ENCODE results near the gene PRKCA. TPM values are rescaled to one million over a fixed set of nuclear protein-coding genes. Genes with fewer than 3 reads are reported as not detected.

The PRKCA gene
- total and polyA plus RNA-seq, 12 donors, result 1.6 to 27.6 (median 10.5) TPM

DNA sequence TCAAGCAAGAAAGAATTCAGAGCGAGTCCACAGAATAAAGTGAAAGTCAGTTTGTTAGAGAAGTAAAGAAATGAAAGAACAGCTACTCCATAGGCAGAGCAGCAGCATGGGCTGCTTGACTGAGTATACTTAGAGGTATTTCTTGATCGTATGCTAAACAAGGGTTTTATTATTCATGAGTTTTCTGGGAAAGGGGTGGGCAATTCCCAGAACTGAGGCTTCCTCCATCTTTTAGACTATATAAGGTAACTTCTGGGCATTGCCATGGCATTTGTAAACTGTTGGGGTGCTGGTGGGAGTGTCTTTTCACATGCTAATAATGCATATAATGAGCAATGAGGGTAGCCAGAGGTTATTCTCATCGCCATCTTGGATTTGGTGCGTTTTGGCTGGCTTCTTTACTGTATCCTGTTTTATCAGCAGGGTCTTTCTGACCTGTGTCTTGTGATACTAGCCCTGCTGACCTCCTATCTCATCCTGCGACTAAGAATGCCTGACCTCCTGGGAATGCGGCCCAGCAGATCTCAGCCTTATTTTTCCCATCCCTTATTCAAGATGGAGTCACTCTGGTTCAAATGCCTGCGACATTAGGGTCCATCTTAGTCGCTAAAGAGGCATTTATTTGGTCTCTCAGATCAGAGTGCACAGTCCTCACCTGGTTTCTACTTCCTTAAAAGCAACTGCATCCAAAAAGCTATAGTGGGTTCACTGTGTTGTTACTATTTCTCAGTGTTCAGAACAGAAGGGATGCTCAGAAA lies 432.0 kb downstream of the PRKCA start:
- intact Hi-C loops (cut with DNase I), result no loop called here
- Histone ChIP-seq H3K27me3 (no peaks in the 10 kb centered on the region), H3K27ac (no peak overlapping the region), H3K4me1 (peaks cover 0 to 10% (median 0%) of the 10 kb centered on the region in 9 donors), H3K36me3 (peaks cover 0 to 20% (median 0%) of the 10 kb centered on the region in 9 donors), H3K9me3 (no peaks in the 10 kb centered on the region), H3K4me3 (no peak overlapping the region)
- DNase-seq, result no peak
- TF ChIP-seq, protein P1, sequence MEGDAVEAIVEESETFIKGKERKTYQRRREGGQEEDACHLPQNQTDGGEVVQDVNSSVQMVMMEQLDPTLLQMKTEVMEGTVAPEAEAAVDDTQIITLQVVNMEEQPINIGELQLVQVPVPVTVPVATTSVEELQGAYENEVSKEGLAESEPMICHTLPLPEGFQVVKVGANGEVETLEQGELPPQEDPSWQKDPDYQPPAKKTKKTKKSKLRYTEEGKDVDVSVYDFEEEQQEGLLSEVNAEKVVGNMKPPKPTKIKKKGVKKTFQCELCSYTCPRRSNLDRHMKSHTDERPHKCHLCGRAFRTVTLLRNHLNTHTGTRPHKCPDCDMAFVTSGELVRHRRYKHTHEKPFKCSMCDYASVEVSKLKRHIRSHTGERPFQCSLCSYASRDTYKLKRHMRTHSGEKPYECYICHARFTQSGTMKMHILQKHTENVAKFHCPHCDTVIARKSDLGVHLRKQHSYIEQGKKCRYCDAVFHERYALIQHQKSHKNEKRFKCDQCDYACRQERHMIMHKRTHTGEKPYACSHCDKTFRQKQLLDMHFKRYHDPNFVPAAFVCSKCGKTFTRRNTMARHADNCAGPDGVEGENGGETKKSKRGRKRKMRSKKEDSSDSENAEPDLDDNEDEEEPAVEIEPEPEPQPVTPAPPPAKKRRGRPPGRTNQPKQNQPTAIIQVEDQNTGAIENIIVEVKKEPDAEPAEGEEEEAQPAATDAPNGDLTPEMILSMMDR (IDR thresholded peaks at IDR 0.05), result no peak
- no peak for ATAC-seq
- 74 to 76% methylated on average over 8 of the region's 8 CpGs for WGBS, 2 donors

DNA sequence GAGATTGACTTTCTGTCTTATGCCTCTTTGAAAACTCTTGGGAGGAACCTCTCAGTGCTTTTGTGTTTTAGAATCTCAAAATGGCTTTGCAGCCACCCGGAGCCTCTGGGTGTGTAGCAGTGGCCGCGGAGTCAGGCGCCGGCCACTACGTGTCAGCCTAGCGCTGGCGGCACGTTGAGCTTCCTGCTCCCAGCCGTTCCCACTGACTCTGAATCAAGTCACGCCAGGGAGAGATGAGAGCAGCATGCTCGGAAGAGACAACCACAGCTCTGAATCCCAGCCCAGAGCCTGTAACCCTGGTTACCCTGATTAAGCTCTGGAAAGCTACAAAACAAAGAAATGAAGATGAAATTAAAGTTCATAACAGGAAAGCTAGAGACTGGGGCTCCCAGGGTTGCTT lies 435.1 kb downstream of the PRKCA start:
- peak; percentile 85 to 97 (median 93) for ATAC-seq
- H3K36me3 ChIP-seq, result peaks cover 0 to 33% (median 0%) of the 10 kb centered on the region in 9 donors
- H3K9me3 ChIP-seq, result no peaks in the 10 kb centered on the region
- WGBS, 2 donors, result 11 to 32% methylated on average over 12 of the region's 12 CpGs
- H3K27me3 ChIP-seq, result no peaks in the 10 kb centered on the region
- DNase-seq, result peak; percentile 40 to 46
- intact Hi-C loops (cut with DNase I), result loop anchor here in 1 of 10 donors (5.0 kb wide), 2 partner anchors 95 to 170 kb away; no protein-coding TSS in a partner anchor
- H3K4me1 ChIP-seq, result peaks cover 0 to 10% (median 0%) of the 10 kb centered on the region in 9 donors
- H3K4me3 ChIP-seq, result no peak overlapping the region
- no peak overlapping the region for H3K27ac ChIP-seq
- TF ChIP-seq, protein P1 (IDR thresholded peaks at IDR 0.05), result peak in 6 of 9 donors; percentile 34 to 56 (median 42)

GRCh38 chr17:66738301-66738700 lies 435.9 kb downstream of the PRKCA start:
- no peak overlapping the region for H3K27ac ChIP-seq
- DNase-seq (no peak), ATAC-seq (no peak)
- 72 to 88% methylated on average over 4 of the region's 4 CpGs for WGBS, 2 donors
- intact Hi-C loops (cut with DNase I), result loop anchor here in 2 of 10 donors (1.0 to 5.0 kb wide), 3 partner anchors 49 to 169 kb away; no protein-coding TSS in a partner anchor
- H3K4me3 ChIP-seq, result no peak overlapping the region
- H3K27me3 ChIP-seq, result no peaks in the 10 kb centered on the region
- H3K4me1 ChIP-seq, result peaks cover 0 to 10% (median 0%) of the 10 kb centered on the region in 9 donors
- H3K36me3 ChIP-seq, result peaks cover 0 to 37% (median 0%) of the 10 kb centered on the region in 9 donors
- H3K9me3 ChIP-seq, result no peaks in the 10 kb centered on the region
- TF ChIP-seq, protein P1 (IDR thresholded peaks at IDR 0.05), result no peak

GRCh38 chr17:66739553-66739952 lies 437.1 kb downstream of the PRKCA start:
- Histone ChIP-seq H3K27ac (no peak overlapping the region), H3K9me3 (no peaks in the 10 kb centered on the region), H3K27me3 (no peaks in the 10 kb centered on the region), H3K36me3 (peaks cover 0 to 43% (median 0%) of the 10 kb centered on the region in 9 donors), H3K4me3 (no peak overlapping the region), H3K4me1 (peaks cover 0 to 10% (median 0%) of the 10 kb centered on the region in 9 donors)
- intact Hi-C loops (cut with DNase I), result loop anchor here in 1 of 10 donors (5.0 kb wide), 2 partner anchors 93 to 168 kb away; no protein-coding TSS in a partner anchor
- ATAC-seq, result no peak
- DNase-seq, result no peak
- 75 to 82% methylated on average over 8 of the region's 8 CpGs for WGBS, 2 donors
- TF ChIP-seq, protein P1 (IDR thresholded peaks at IDR 0.05), result no peak

Measured in heart right ventricle (tissue), 16 donors.